HG03439 (cell line): Measurements from ENCODE around the gene CMIP.
"Not testable (repeated sequence)": the region's sequence is repeated elsewhere in the genome, so short reads cannot be mapped to it uniquely, and the experiment has no call there.

ENCODE experiments used
- ATAC-seq: cut with Tn5 transposase; IDR thresholded peaks from one replicate; pipeline ENCODE4 v1.9.1; 2021; ENCODE audit warnings: mild to moderate bottlenecking, moderate library complexity; ENCODE audit not compliant: unreplicated experiment

Gene CMIP

DNA sequence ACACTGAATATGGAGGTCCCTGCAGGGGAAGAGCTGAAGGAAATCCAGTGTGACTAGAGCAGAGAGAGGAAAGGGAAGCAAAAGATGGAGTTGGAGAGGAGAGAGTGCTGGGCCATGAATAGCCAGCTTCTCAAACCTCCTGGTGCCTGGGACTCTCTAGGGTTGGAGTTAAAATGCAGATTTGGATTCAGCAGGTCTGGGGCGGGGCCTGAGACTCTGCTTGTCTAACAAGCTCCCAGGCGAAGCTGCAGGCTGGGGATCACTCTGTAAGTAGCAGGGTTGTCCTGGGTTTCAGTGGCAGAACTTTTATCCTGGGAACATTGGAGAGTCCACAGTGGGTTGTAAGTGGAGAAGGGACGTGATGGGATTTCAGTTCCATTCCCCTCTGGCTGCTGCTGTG, 231.1 kb downstream of the CMIP start:
- ATAC-seq: no peak

DNA sequence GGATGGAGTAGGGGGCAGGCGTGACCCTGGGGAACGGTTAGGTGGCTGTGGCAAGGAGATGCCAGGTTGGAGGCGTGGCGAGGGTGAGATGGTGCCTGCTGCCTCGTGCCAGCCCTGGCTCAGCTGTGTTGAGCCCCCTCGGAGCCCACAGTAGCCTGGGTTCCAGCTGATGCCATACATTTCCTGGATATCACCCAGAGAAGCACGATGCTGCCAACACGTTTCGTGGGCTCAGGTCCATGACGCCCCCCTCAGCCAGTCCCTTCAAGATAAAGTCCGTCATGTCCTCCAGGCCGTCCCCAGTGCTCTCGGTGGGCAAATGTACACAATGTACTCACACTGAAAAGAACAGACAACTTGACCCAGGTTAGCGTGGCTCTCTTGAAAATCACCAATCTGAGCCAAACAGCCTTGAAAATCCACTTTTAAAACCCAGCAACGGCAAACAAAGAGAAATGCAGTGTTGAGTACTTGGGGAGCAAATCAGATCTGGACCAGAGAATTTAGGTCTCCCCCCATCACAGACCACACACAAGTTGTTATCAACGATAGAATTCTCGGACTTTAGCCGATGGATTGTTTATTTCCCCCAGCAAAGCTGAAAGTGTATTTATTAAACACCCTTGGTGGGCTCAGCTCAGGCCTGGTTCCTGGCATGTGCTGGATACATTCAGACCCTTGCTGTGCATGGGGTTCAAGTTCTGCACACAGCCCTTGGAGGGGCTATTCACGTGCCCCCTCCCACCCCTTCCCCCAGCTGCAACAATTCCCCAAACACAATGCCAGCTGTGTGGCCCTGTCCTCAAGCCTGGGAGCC, 231.7 kb downstream of the CMIP start:
- no peak for ATAC-seq

DNA sequence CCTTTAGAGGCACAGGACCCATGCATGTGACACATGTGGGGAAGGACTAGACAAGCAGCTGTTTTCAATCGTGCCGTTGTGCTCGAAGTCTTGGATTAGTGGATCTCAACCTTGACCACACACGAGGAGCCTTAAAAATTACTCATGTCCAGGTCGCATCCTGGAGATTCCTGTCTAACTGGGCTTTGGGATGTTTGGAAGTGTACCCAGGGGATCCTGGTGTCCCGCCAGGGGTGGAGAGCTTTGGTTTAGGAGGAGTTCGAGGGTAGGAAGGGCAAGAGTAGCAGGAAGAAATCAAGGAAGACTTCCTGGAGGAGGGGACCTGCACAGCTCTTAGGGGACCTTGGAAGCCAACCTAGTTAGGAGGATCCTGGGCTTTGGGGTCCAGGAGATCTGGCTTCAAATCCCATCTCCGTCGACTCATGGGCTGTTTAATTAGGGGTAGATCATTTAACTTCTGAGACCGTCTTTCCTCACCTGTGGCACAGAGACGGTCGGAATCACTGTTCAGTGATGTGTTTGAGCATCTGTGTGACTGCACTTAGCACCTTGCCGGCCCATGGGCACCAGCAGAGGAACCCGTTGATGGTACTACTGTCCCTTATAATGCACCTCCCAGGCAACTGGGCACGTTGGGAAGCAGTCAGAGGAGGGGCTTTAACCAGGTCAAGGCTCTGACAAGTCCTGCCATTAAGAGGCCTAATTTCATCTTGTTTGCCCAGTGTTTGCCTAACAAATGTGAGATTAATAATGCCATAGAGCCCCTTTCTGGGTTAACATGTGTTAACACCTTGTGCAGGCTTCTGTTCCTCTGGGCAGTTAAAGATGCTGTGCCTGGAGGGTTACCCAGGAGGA, 232.5 kb downstream of the CMIP start:
- no peak for ATAC-seq

DNA sequence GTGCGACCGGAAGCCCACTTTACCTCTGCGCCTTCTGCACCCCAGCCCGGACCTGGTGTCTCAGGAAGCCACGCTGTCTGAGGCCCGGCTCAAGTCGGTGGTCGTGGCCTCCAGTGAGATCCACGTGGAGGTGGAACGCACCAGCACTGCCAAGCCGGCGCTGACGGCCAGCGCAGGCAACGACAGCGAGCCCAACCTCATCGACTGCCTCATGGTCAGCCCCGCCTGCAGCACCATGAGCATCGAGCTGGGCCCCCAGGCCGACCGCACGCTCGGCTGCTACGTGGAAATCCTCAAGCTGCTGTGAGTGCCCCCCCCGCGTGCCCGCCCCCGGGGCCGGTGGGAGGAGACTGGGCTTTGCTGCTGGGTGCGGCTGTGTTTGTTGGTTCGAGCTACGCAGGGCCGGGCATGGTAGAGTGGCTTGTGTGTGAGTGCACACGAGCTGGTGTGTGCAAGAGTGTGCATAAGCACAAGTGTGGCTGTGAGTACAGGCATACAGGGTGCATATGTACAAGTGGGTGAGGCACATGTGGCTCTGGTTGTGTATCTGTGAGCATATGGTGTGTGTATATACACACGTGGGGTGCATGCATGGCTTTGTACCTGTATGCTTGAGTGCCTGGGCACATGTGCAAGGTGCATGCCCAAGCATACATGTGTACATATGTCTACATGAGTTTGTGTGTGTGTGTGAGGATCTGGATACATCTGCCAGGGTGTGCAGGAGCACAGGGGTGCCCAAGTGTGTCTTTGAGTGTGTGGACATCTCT, 233.9 kb downstream of the CMIP start:
- ATAC-seq: no peak

DNA sequence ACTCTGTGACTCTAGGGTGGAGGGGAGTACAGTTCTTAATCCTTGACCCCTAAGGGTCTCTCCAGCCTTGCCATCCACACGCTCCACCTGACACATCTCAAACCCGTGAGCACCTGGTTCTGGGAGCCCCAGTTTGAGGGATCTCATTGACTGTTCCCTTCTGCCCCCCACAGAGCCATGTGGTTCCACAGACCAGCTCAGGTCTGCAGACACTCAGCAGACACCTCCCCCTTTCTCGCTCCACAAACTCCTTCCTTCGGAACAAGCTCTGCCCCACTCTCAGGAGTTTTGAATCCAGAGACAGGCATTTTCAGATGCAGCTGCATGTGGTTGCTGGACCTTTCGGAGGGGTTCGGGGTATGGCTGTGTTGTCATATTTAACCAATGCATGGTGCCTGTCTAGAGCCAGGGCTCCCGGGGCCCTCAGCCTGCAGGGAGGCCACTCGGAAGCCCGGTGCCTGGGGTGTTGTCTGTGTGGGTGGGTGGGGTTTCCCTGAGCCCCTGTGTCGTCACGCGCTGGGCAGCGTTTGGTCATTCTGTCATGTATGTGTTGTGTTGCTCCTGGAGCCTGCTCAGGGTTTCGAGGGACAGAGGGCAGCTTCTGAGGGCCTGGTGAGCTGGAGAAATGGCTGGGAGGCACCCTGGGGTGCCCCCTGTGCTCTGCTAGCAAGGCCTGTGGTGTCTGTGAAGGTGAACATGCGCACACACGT, 235.3 kb downstream of the CMIP start:
- no peak for ATAC-seq

DNA sequence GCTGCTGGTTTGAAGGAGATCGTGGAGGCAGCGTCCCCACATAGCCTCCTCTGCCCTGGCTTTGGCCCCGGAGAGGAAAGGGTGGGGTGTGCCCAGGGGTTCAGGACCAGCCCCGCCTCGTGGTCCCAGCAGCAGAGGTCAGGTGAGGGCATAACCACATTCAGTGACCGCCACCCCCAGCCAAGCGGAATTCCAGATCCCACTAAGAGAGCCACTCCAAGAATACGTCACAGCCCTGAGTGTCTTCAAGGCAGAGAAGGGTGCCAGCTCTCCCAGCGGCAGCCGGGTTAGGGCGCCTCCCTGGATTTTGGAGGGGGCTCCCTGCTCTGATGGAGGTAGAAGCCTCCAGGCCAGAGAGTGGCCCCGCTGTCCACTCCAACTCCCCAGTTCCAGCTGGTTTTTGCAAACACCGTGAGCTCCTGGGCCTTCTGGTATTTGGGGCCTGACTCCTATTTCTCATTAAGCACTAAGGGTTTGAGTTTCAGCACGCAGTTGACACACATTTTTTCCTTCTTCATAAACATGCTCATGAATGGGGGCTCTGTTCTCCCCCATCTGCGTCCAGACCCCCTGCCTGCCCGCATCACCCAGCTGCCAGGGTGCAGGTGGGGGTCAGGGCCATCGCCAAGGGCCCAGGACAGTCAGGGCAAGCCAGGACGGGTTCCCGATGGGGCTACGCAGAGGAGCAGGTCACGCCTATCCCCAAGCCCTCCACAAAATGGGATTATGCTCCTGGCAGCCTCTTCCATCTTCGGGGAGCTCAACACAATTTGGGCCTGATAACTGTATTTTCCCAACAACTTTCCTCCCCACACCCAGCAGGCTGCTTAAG, 236.1 kb downstream of the CMIP start:
- ATAC-seq: no peak

DNA sequence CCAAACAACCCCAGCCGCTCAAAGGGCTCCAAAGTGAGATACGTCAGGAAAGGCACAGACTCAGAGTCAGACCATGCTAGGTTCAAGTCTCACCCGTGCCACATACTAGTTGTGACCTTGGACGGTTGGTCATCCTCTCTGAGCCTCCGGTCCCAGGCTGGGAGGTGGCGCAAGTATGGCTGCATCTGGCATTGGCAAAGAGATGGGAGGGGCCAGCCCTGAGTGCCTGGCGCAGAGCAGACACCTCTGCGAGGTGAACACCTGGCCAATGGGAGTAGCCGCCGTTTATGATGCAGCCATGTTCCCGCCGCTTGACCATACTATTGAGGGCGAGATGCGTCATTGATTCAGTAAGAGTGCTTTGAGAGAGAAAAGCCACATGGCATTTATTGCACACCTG, 236.7 kb downstream of the CMIP start:
- no peak for ATAC-seq

DNA sequence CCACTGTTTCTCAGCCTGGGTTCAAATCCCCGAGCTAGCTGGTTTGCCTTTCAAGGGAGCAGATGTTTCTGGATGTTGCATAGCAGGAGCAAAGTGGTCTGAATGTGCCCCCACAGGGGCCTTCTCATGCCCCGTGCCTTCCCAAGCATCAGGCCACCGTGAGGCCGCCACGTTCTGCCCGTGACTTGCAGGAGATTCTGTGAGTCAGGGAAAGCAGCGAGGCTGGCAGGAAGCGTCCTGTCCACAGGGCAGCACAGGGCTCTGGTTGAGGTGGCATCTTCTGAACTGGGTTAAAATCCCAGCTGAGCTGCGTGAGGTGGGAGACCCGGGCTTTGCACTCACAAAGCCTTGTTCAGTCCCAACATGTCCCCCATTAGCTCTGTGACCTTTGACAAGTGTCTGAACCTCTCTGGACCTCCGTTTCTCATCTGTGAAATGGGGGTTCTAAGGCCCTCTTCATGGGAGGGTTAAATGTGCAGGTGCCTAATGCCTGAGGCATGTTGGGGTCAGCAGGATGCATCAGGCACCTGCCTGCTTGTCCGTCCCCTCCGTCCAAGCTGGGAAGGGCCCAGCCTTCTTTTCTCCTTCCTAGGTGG, 239.7 kb downstream of the CMIP start:
- ATAC-seq: no peak

DNA sequence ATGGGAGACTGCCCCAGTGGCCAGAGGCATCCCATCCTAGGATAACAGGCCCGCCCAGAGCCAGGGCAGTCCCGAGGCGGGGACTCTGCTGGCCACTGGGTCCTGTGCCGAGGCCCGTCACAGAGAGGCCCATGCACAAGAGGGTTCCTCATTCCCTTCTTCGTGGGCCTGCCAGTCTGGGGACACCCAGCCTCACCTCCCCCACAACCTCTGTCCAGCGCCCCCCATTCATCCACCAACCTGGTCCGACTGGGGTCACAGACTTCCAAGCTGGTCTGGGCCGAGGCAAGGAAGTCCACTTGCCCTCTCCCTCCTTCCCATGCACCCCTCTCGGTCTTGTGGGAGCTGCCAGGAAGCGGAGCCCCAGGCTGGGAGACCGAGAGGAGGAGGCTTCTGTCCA, 240.3 kb downstream of the CMIP start:
- ATAC-seq: no peak

DNA sequence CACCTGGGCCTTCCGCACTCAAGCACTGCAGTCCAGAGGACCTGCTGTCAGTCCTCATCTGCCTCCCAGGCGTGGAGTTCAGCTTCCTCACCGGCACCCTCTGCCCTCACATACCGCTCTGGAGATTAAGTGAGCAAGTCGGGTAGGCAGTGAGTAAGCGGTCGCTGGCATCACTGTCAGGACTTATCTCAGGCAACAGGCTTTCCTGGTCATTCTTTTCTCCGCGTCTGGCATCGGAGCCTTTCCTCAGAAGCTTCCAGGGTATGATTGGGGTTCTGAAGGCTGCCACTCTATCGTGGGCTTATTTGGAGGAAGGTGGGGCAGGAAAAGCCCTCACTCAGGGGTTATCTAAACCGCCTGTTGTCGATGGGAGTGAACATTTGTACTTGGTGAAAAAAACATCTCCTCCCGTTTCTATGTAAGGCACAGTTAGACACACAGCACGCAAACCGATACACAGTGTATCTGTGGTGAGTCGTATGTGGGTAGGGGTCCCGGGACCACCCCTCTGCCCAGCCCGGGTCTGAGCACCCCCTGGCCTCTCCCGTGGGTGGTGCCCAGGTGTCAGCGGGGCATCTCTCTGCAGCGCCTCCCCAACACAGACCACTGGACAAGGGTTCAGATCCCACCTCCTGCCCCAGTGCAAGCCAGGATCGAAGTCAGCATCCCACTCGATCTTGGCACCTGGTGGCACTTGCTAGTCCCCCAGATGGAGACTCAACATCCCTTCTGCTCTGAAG, 242.0 kb downstream of the CMIP start:
- no peak for ATAC-seq

DNA sequence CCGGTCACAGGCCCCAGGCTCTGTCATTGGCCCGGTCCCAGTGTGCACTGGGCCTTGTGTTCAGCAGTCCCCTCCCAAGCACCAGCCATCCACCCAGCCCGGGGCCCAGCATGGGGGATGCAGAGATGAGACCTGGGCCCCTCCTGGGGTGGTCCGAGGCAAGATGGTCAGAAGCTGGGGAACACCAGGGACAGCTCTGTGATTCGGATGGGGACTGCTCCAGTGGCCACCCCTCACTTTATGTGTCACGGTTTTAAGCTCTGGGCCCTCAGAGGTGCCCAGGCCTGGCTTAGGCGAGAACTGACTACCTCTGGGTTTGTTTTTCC, 242.5 kb downstream of the CMIP start:
- no peak for ATAC-seq

DNA sequence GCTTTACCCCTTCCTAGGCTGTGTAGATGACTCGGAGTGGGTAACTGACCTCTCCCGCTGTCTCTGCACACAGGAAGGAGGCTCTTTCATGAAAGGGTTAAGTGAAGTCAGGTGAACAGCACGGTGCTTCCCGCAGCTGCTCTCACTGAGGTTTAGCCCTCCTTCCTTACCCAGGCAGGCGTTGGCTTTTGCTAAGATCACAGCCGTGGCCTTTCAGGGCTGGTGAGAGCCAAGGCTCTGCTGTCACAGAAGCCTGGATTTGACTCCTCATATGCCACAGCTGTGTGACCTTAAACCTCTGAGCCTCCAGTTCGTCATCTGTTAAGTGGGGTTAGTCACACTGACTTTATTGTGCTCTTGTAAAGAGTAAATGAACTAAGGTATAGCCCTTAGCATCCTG, 243.6 kb downstream of the CMIP start:
- no peak for ATAC-seq

DNA sequence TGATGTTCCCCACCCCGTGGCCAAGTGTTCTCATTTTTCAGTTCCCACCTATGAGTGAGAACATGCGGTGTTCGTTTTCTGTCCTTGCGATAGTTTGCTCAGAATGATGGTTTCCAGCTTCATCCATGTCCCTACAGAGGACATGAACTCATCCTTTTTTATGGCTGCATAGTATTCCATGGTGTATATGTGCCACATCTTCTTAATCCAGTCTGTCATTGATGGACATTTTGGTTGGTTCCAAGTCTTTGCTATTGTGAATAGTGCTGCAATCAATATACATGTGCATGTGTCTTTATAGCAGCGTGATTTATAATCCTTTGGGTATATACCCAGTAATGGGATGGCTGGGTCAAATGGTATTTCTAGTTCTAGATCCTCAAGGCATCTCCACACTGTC, 244.2 kb downstream of the CMIP start:
- not testable (repeated sequence) for ATAC-seq

DNA sequence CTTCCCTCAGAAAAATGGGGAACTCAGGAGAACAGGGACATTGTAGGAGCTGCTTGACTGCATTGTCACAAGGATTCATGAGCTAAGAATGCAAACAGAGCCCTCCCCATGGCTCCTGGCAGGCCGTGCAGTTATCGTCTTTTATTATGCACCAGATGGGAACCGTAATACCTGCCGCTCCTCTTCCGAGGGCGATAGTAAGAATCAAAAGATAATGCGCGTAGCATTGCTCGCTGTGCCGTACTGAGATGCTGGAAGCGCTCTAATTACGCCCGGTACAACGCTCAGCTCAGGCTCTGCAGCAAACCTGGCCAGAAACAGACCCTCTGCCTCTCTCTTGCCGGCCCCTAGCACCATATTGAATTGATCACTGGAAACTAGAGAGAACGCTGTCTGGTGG, 247.4 kb downstream of the CMIP start:
- no peak for ATAC-seq

DNA sequence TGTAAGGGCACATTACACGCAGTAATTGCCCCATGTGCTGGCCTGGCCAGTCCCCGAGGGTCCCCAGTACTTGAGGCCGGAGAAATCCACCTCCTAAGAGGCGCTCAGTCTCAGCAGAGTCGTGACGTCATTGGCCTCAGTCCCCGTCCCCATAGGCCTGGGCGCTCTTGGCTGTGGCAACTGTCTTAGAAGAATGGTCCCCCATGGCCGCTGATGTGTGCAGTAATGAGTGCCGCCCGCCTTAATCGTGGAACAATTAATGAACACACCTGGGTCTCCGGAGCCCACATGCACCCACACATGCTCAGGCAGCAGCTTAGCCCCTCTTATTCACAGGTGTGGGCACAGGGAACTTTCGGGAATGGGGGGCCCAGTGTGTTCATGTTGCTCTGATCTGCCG, 248.0 kb downstream of the CMIP start:
- ATAC-seq: no peak

DNA sequence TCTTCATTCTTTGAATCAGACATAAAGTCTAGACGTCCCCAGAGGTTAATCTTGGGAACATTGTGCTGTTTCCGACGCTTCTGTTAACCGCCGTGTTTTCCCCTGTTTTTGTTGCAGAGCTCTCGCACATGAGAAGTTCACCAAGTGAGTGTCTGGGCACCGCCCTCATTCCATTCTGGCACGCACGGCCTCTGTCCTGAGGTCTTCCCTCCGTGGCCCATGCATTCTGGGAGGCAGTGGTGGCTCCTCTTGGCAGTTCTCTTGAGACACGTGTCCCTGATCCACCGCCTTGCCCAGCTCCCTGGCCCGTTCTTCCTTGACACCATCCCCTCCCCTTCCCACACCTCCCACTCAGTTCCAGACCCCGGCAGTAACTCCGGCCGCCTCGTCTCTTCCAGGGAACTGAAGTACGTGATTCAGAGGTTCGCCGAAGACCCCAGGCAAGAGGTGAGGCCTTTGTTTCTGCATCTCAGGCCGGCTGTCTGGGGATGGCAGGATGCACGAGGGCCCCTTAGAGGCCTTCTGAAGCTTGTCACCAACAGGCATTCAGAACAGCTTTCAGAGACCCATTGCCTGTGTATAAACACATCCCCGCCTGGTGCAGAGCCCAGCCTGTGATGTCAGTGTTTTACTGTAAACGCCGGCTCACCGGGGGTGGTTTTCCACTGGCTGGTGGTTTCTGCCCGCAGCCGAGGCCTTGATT, 248.6 kb downstream of the CMIP start:
- ATAC-seq: no peak

DNA sequence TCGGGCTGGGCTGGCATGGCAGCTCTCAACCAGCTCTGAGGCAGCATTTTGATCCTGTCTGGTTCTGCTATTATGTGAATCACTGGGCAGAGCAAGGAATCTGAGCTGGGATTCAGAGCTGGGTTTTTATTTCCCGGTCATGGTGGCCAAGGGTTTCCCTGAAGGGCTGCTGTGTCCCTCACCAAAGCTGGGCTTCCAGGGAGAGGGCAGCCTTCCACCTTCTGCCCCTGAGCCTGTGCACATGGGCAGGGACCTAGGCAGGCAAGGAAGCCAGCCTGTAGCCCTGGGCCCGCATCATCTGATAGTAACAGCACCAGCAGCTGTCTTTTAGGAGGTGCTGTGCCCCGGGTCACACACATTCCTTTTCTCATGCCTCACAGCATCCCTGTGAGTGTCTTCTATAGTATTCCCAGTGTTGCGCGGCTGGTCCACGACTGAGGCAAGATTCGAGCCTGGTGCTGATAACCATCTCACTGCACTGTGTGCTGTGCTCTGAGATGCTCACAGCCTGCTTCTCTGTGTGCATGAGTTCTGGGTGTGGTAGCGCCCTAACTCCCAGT, 249.2 kb downstream of the CMIP start:
- ATAC-seq: no peak
